ENCODE measurements around the gene FAM168B. TPM values are rescaled to one million over a fixed set of nuclear protein-coding genes. Genes with fewer than 3 reads are reported as not detected.
A peak's percentile ranks its signal among the peaks of the same experiment; 100 is the strongest.

The FAM168B gene
- total RNA-seq, 1 experiment from 2014 or later = 81.4 TPM

GRCh38 chr2:131041402-131042147 is 51.7 kb downstream of the FAM168B start:
- H2BK15ac ChIP-seq (ENCODE audit: low read depth, low read length) = no peak overlapping the region
- H2BK12ac ChIP-seq (ENCODE audit: insufficient read length, low read depth, low read length) = no peak overlapping the region
- Mint-ChIP-seq H3K4me3 (no peak overlapping the region), H3K4me1 (peaks cover 9% of the 10 kb centered on the region in 2 experiments), H3K36me3 (ENCODE audit: insufficient read depth in 1 of 3, low read depth in 3 of 3) (peaks cover 0 to 5% (median 4%) of the 10 kb centered on the region in 3 experiments; a peak in 5 of 7 replicates), H3K27ac (peak overlapping the region; percentile 25 to 75 (median 46); a peak in 4 of 7 replicates), H3K9me3 (no peaks in the 10 kb centered on the region; a peak in 1 of 5 replicates), H3K27me3 (ENCODE audit: low read depth) (peaks cover 4% of the 10 kb centered on the region)
- H2BK20ac ChIP-seq (ENCODE audit: low read depth, low read length, poor library complexity, severe bottlenecking) = no peak overlapping the region
- H4K5ac ChIP-seq (ENCODE audit: insufficient read length, low read depth, low read length) = no peak overlapping the region
- H3K9ac ChIP-seq (ENCODE audit: extremely low read depth, insufficient read length, low read length) = no peak overlapping the region
- H3K79me2 ChIP-seq (ENCODE audit: insufficient read depth, low read length) = no peaks in the 10 kb centered on the region
- no peaks in the 10 kb centered on the region for H3K23me2 ChIP-seq (ENCODE audit: insufficient read length, low read depth, low read length, poor library complexity, severe bottlenecking)
- no peak overlapping the region for H2BK120ac ChIP-seq (ENCODE audit: low read depth, low read length, poor library complexity, severe bottlenecking)
- H3T11ph ChIP-seq (ENCODE audit: low read length) = no peak overlapping the region
- H3K23ac ChIP-seq (ENCODE audit: insufficient read length, low read depth, low read length) = no peak overlapping the region
- H3K4me1 ChIP-seq (ENCODE audit: insufficient read depth, low read length) = no peaks in the 10 kb centered on the region
- H3K79me1 ChIP-seq (ENCODE audit: insufficient read depth, low read depth, low read length, poor library complexity, severe bottlenecking) = no peaks in the 10 kb centered on the region
- H3K4ac ChIP-seq (ENCODE audit: low read depth, low read length) = no peak overlapping the region
- no peak overlapping the region for H3K27ac ChIP-seq (ENCODE audit: insufficient read length, low read depth, low read length)
- H4K91ac ChIP-seq (ENCODE audit: insufficient read length, low read depth, low read length) = no peak overlapping the region
- H4K20me1 ChIP-seq (ENCODE audit: control insufficient read depth, insufficient read depth, insufficient read length) = peaks cover 2% of the 10 kb centered on the region
- H3K4me2 ChIP-seq (ENCODE audit: insufficient read depth, insufficient read length, low read length) = no peak overlapping the region
- H3K27me3 ChIP-seq (ENCODE audit: insufficient read depth, low read length) = no peaks in the 10 kb centered on the region
- no peak overlapping the region for H2AK5ac ChIP-seq (ENCODE audit: insufficient read length, low read length)
- H3K18ac ChIP-seq (ENCODE audit: insufficient read length, low read depth, low read length) = no peak overlapping the region
- no peak overlapping the region for H3K56ac ChIP-seq (ENCODE audit: insufficient read length, low read depth, low read length)
- no peak overlapping the region for H3K14ac ChIP-seq (ENCODE audit: insufficient read depth, low read length)
- TF ChIP-seq CTCF (conservative IDR thresholded peaks at IDR 0.05) = no peak
- no peaks in the 10 kb centered on the region for H3K9me3 ChIP-seq (ENCODE audit: control insufficient read depth, low read depth, low read length)
- no CpG with 5 or more reads among the region's 14 CpGs for WGBS (ENCODE audit: extremely low coverage, insufficient read length, low lambda C conversion rate)
- H2BK5ac ChIP-seq (ENCODE audit: insufficient read length, low read length) = no peak overlapping the region
- DNase-seq = no peak
- H2AFZ ChIP-seq (ENCODE audit: low read length) = no peak overlapping the region
- no peak overlapping the region for H4K8ac ChIP-seq (replicated peaks; ENCODE audit: insufficient read length, low read depth, low read length)

All from H9 (cell line).